K562 (cell line): ENCODE measurements around the gene STX1B. TPM values are rescaled to one million over a fixed set of nuclear protein-coding genes. Genes with fewer than 3 reads are reported as not detected.

Experiments
- ATAC-seq: fragments of 200-7000 bp; cut with Tn5 transposase; 3 replicates; pipeline ENCODE4 v1.9.1; 2020; ENCODE audit warnings: moderate library complexity
- BruUV-seq: library from RNA; stranded (reverse); fragments of 400-500 nt; replicated peaks from 2 replicates; lab custom pipeline; 2021; lab: Mats Ljungman, UMichigan
- CTCF ChIA-PET: fragments of 300-600 bp; formaldehyde crosslinking; extraction: SDS; loops from one replicate; lab custom pipeline; 2021; ENCODE audit warnings: low intra/inter-chr PET ratio; lab: Yijun Ruan, JAX
- POLR2A ChIA-PET: fragments of 300-600, 350-650 bp; sonication (Branson Sonifier 250); formaldehyde crosslinking; extraction: SDS; loops from one replicate; lab custom pipeline; 2021; ENCODE audit warnings: antibody characterized with exemption, inconsistent platforms; lab: Yijun Ruan, JAX
- DNase-seq, 4 experiments: peaks; one replicate each; pipeline versions ENCODE4 v3.0.0 to v3.0.0-alpha.2; 2011 to 2018; ENCODE audit warnings: low spot score in 3 of 4, mixed read lengths in 3 of 4; ENCODE audit errors: extremely low read depth in 1 of 4
- FAIRE-seq: peaks from 2 replicates; lab custom pipeline; 2011; peaks lifted over from hg19 to GRCh38; lab: Jason Lieb, UNC
- H2AFZ ChIP-seq: 2 replicates; pipeline ENCODE4 v1.6.0; 2011; ENCODE audit warnings: low read depth, low read length, control low read depth, inconsistent platforms
- H3K27ac ChIP-seq: fragments of 200-600 bp; 3 replicates; pipeline ENCODE4 v1.8.0; 2011; ENCODE audit warnings: low read depth, mild to moderate bottlenecking, control low read depth, inconsistent platforms, low read length, moderate library complexity, mixed read lengths; ENCODE audit errors: extremely low read depth
- H3K27me3 ChIP-seq, 2 experiments: fragments of 300-600 bp in 1 of 2; 2 replicates in 1 of 2; 3 replicates in 1 of 2; pipeline versions ENCODE4 v1.6.0 to v1.8.0; 2011; ENCODE audit warnings: inconsistent platforms in 2 of 2, low read length in 2 of 2, mild to moderate bottlenecking in 1 of 2, mixed read lengths in 1 of 2, moderate library complexity in 1 of 2; ENCODE audit not compliant: control insufficient read depth in 2 of 2, insufficient read depth in 2 of 2
- H3K36me3 ChIP-seq: fragments of 300-600 bp; 3 replicates; pipeline ENCODE4 v1.8.0; 2011; ENCODE audit warnings: mild to moderate bottlenecking, low read length, inconsistent platforms; ENCODE audit not compliant: control insufficient read depth, insufficient read depth
- H3K4me1 ChIP-seq, 2 experiments: fragments of 200-600 bp in 1 of 2; replicated peaks in 1 of 2; 2 replicates in 1 of 2; 3 replicates in 1 of 2; pipeline versions ENCODE4 v1.5.1 to v1.8.0; 2011; ENCODE audit warnings: inconsistent platforms in 2 of 2, low read length in 2 of 2, mild to moderate bottlenecking in 1 of 2, mixed read lengths in 1 of 2, moderate library complexity in 1 of 2; ENCODE audit not compliant: control insufficient read depth in 2 of 2, insufficient read depth in 2 of 2
- H3K4me2 ChIP-seq: 2 replicates; pipeline ENCODE4 v1.6.1; 2011; ENCODE audit warnings: low read length, control low read depth, inconsistent platforms, mixed read lengths; ENCODE audit not compliant: insufficient read depth
- H3K4me3 ChIP-seq: fragments of 200-600 bp; sonication (generic), shearing (Covaris generic); 2 replicates; pipeline ENCODE4 v1.5.1; 2016; ENCODE audit warnings: control low read depth, inconsistent platforms
- H3K79me2 ChIP-seq: fragments of 200-600 bp; 3 replicates; pipeline ENCODE4 v1.8.0; 2011; ENCODE audit warnings: low read length, inconsistent platforms; ENCODE audit not compliant: control insufficient read depth, insufficient read depth
- H3K9ac ChIP-seq, 2 experiments: 2 replicates each; pipeline versions ENCODE4 v1.6.0 to v1.6.1; 2011; ENCODE audit warnings: low read depth in 2 of 2, low read length in 2 of 2, control low read depth in 1 of 2, inconsistent platforms in 1 of 2, mild to moderate bottlenecking in 1 of 2, mixed read lengths in 1 of 2; ENCODE audit not compliant: insufficient read depth in 1 of 2
- H3K9me1 ChIP-seq: one replicate; pipeline ENCODE4 v1.6.0; 2011; ENCODE audit warnings: inconsistent platforms, mild to moderate bottlenecking, low read length, moderate library complexity; ENCODE audit not compliant: control insufficient read depth, insufficient read depth
- H3K9me3 ChIP-seq: replicated peaks from 2 replicates; pipeline ENCODE4 v1.5.1; 2011; ENCODE audit warnings: low read depth, low read length, inconsistent platforms; ENCODE audit not compliant: control insufficient read depth, insufficient read depth
- H4K20me1 ChIP-seq: replicated peaks from 2 replicates; pipeline ENCODE4 v1.6.1; 2011; ENCODE audit warnings: low read length, inconsistent platforms, mixed read lengths; ENCODE audit not compliant: control insufficient read depth, insufficient read depth
- CSDE1 ChIP-seq, 2 experiments: fragments of 450-650 bp; IDR thresholded peaks; 2 replicates each; pipeline ENCODE4 v1.6.1; 2016; ENCODE audit warnings: mild to moderate bottlenecking in 1 of 2
- NFYB ChIP-seq: IDR thresholded peaks from 2 replicates; pipeline ENCODE4 v1.6.1; 2011; ENCODE audit warnings: mild to moderate bottlenecking, moderate library complexity; ENCODE audit not compliant: insufficient read length; ENCODE audit errors: extremely low read depth
- ZNF512 ChIP-seq: IDR thresholded peaks from 2 replicates; pipeline ENCODE4 v1.6.1; 2016; ENCODE audit warnings: missing genetic modification characterization, missing compliant biosample characterization
- WGBS: fragments of 100-300 bp; shearing (Covaris generic); methylation state at CpG from one replicate; pipeline ENCODE4 v1.1.6; 2016; ENCODE audit warnings: low coverage, mixed read lengths; ENCODE audit not compliant: insufficient coverage; ENCODE audit errors: missing lambda C conversion rate; 5-methylcytosine and 5-hydroxymethylcytosine counted together
- in situ Hi-C: fragments of 300-500 bp; cut with MboI; formaldehyde crosslinking; loops from 4 replicates; pipeline ENCODE4 v1.15.0; 2018; ENCODE audit warnings: inconsistent platforms, mixed read lengths
- intact Hi-C: fragments of 100-400 bp; cut with micrococcal nuclease; formaldehyde crosslinking; loops from 2 replicates; pipeline ENCODE4 v1.14.2; 2022
- polyA plus RNA-seq, 8 experiments: library from polyadenylated mRNA; depleted of rRNA in 4 of 8; stranded (reverse) in 5 of 8; unstranded in 3 of 8; fragments of >200 nt; fragmentation: Nextera tagmentation in 2 of 8; fragmentation: Illumina TruSeq in 1 of 8; extraction: Ambion mirVana in 2 of 8; extraction: Trizol in 1 of 8; gene quantifications; 2 replicates each; pipeline versions ENCODE4 v1.2.1 to v1.2.3, GENCODE V29; 2011 to 2014; ENCODE audit warnings: inconsistent platforms in 1 of 8, missing spikeins in 1 of 8
- total RNA-seq, 7 experiments: library from RNA; depleted of rRNA in 6 of 7; stranded (reverse); fragments of >200 nt in 6 of 7; fragmentation: Illumina TruSeq in 2 of 7; extraction: Trizol in 2 of 7; gene quantifications; 2 replicates each; pipeline versions ENCODE4 v1.2.1 to v1.2.3, GENCODE V29; 2011 to 2021; ENCODE audit warnings: low replicate concordance in 1 of 7

Gene STX1B
- total and polyA plus RNA-seq, 9 of the 15 experiments (the other 6 are each of a cell fraction or from before 2014, with no cell fraction given): 0.07 to 2.5 (median 0.86) TPM

DNA sequence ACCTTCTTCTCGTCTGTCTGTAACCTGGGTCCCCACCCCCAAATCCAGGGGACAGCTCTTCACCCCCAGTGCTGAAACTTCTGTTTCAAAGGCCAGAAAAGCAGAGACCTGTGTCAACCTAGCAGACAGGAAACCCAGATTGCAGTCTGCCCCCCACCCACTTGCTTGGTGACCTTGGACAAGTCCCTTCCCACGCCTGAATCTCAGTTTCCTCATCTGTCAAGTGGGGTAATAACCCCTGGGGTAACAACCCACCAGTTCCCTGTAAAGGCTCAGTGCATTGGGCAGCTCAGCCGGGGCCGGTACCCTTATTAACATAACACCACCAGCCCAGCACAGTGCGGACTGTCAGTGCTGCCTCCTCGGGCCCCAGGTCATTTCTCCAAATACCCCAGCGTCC, 1.3 kb downstream of the STX1B start:
- ATAC-seq (no peak), FAIRE-seq (no peak)
- in situ Hi-C loops: no loop called here

More for the DNA sequence above, 1.3 kb downstream of the STX1B start:
- H3K4me2 ChIP-seq: no peak overlapping the region
- H3K36me3 ChIP-seq: no peaks in the 10 kb centered on the region
- intact Hi-C loops: no loop called here
- no peaks in the 10 kb centered on the region for H3K9me1 ChIP-seq
- H3K27ac ChIP-seq: no peak overlapping the region
- H2AFZ ChIP-seq: no peak overlapping the region
- ChIA-PET POLR2A (interaction anchor here (0.7 kb wide), 1 partner anchor 18 kb away, joined by 3 read pairs; no protein-coding TSS in a partner anchor), CTCF (no interaction called here)
- peaks cover 6 to 19% of the 10 kb centered on the region in 2 experiments; a peak in 3 of 5 replicates for H3K4me1 ChIP-seq
- DNase-seq: no peak
- no TSS peak for BruUV-seq
- no peak overlapping the region for H3K4me3 ChIP-seq
- no peak for TF ChIP-seq ZNF512 (tag)
- TF ChIP-seq CSDE1 (IDR thresholded peaks at IDR 0.05): no peak
- TF ChIP-seq NFYB: no peak
- no peaks in the 10 kb centered on the region for H3K79me2 ChIP-seq
- 0 out of 4 replicates have a peak overlapping the region, but pooled peaks of 1 of the 2 experiments have one; percentile 48 for H3K9ac ChIP-seq
- no peaks in the 10 kb centered on the region for H4K20me1 ChIP-seq
- 25% methylated on average over 7 of the region's 7 CpGs for WGBS
- peaks cover 13 to 23% of the 10 kb centered on the region in 2 experiments; a peak in 4 of 5 replicates for H3K27me3 ChIP-seq
- H3K9me3 ChIP-seq: no peaks in the 10 kb centered on the region
